Left ventricle myocardium superior (tissue), 1 donor: Measurements from ENCODE around the gene CERS6. TPM values are rescaled to one million over a fixed set of nuclear protein-coding genes. Genes with fewer than 3 reads are reported as not detected.

Experiments used
- ATAC-seq: fragments of 200-7000 bp; cut with Tn5 transposase; one replicate; pipeline ENCODE4 v1.9.1; 2020; ENCODE audit warnings: mild to moderate bottlenecking, moderate library complexity
- DNase-seq: peaks from one replicate; pipeline ENCODE4 v3.0.0-alpha.2; 2020
- intact Hi-C: fragments of 100-400 bp; cut with micrococcal nuclease; formaldehyde crosslinking; loops from one replicate; pipeline ENCODE4 v1.11.0; 2022
- total RNA-seq: library from RNA; stranded (reverse); fragmentation: NEBNext Ultra II Directional; extraction: Animal tissue kit (Norgen Biotek cat#: 25700); gene quantifications from one replicate; pipeline ENCODE4 v1.2.1, GENCODE V29; 2021
- donor health status: DM: no; HTN: yes; CAD: no; lungs with severe emphysema.

Gene CERS6
- total RNA-seq, 1 donor from 2014 or later, result 71.7 TPM

- no peak for ATAC-seq
- DNase-seq, result no peak
- intact Hi-C loops, result no loop called here
Measured at GRCh38 chr2:168462543-168463045, 6.5 kb downstream of the CERS6 start.

GRCh38 chr2:168465594-168465993 is 9.5 kb downstream of the CERS6 start:
- DNase-seq (no peak), ATAC-seq (no peak)
- intact Hi-C loops, result no loop called here

GRCh38 chr2:168466190-168466737 is 10.2 kb downstream of the CERS6 start:
- ATAC-seq (peak; percentile 38), DNase-seq (no peak)
- intact Hi-C loops, result no loop called here

GRCh38 chr2:168466834-168467565 is 10.9 kb downstream of the CERS6 start:
- intact Hi-C loops, result no loop called here
- ATAC-seq (peak; percentile 83), DNase-seq (no peak)

- ATAC-seq (no peak), DNase-seq (no peak)
- intact Hi-C loops, result no loop called here
Measured at GRCh38 chr2:168467729-168468128, 11.7 kb downstream of the CERS6 start.

GRCh38 chr2:168468354-168468753 is 12.3 kb downstream of the CERS6 start:
- ATAC-seq, result no peak
- intact Hi-C loops, result no loop called here
- DNase-seq, result no peak

- no peak for DNase-seq
- intact Hi-C loops, result no loop called here
- no peak for ATAC-seq
Measured at GRCh38 chr2:168469281-168469988, 13.4 kb downstream of the CERS6 start.

- peak; percentile 52 for ATAC-seq
- intact Hi-C loops, result no loop called here
- DNase-seq, result no peak
Measured at GRCh38 chr2:168470320-168471162, 14.5 kb downstream of the CERS6 start.

GRCh38 chr2:168471163-168471475 is 15.0 kb downstream of the CERS6 start:
- intact Hi-C loops, result no loop called here
- ATAC-seq, result no peak
- DNase-seq, result no peak

- intact Hi-C loops, result no loop called here
- ATAC-seq (no peak), DNase-seq (no peak)
Measured at GRCh38 chr2:168475636-168476035, 19.6 kb downstream of the CERS6 start.

- intact Hi-C loops, result no loop called here
- peak; percentile 50 for ATAC-seq
Measured at GRCh38 chr2:168478206-168478605, 22.1 kb downstream of the CERS6 start.

GRCh38 chr2:168480356-168480755 is 24.3 kb downstream of the CERS6 start:
- no peak for ATAC-seq
- no peak for DNase-seq
- intact Hi-C loops, result no loop called here

More at GRCh38 chr2:168478206-168478605, 22.1 kb downstream of the CERS6 start:
- no peak for DNase-seq

GRCh38 chr2:168480825-168481585 is 24.9 kb downstream of the CERS6 start:
- intact Hi-C loops, result no loop called here

GRCh38 chr2:168482269-168482668 is 26.2 kb downstream of the CERS6 start:
- DNase-seq (no peak), ATAC-seq (peak; percentile 51)
- intact Hi-C loops, result no loop called here

More at GRCh38 chr2:168480825-168481585, 24.9 kb downstream of the CERS6 start:
- DNase-seq (no peak), ATAC-seq (no peak)

- DNase-seq (no peak), ATAC-seq (peak; percentile 44)
- intact Hi-C loops, result no loop called here
Measured at GRCh38 chr2:168482952-168483831, 27.1 kb downstream of the CERS6 start.

GRCh38 chr2:168486477-168486876 is 30.4 kb downstream of the CERS6 start:
- intact Hi-C loops, result no loop called here
- ATAC-seq, result no peak
- no peak for DNase-seq

- ATAC-seq (peak; percentile 76), DNase-seq (no peak)
- intact Hi-C loops, result no loop called here
Measured at GRCh38 chr2:168490015-168490874, 34.2 kb downstream of the CERS6 start.
